MM.1S (cell line): ENCODE results near the gene NPC2.

ENCODE experiments used
- EZH2 ChIP-seq: fragments of 300-600 bp; sonication (generic); optimal IDR thresholded peaks from 2 replicates; pipeline ENCODE3; 2017; ENCODE audit warnings: low read depth, mild to moderate bottlenecking, antibody characterized with exemption, low read length, mixed read lengths
- TF ChIP-seq, protein P1 (sequence below): fragments of 300-600 bp; sonication (generic); IDR thresholded peaks from 2 replicates; pipeline ENCODE4 v1.5.1; 2016; ENCODE audit warnings: antibody characterized with exemption, low read length, mixed read lengths

DNA sequence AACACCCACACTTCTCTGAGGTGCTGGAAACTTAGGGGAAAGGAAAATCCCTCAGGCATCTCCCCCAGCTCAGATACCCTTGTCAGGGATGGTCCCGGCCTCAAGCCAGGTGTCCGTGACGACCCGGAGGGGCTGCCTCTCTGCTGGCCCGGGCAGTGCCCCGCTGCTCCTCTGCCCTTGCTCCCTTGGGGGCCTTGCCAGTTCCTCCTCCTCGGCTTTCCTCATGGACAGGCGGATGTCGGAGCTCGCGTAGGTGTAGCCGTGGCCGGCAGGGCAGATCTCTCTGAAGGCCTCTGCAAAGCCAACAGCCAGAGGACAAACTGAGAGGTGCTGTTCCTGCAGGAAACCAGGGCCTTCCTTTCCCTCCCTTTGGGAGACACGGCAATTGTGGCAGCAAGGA is 35.3 kb upstream of the NPC2 start:
- TF ChIP-seq, protein P1, sequence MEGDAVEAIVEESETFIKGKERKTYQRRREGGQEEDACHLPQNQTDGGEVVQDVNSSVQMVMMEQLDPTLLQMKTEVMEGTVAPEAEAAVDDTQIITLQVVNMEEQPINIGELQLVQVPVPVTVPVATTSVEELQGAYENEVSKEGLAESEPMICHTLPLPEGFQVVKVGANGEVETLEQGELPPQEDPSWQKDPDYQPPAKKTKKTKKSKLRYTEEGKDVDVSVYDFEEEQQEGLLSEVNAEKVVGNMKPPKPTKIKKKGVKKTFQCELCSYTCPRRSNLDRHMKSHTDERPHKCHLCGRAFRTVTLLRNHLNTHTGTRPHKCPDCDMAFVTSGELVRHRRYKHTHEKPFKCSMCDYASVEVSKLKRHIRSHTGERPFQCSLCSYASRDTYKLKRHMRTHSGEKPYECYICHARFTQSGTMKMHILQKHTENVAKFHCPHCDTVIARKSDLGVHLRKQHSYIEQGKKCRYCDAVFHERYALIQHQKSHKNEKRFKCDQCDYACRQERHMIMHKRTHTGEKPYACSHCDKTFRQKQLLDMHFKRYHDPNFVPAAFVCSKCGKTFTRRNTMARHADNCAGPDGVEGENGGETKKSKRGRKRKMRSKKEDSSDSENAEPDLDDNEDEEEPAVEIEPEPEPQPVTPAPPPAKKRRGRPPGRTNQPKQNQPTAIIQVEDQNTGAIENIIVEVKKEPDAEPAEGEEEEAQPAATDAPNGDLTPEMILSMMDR, result no peak
- no peak for TF ChIP-seq EZH2
